ENCODE measurements around the gene POLA2.
"Not testable (repeated sequence)": the region's sequence is repeated elsewhere in the genome, so short reads cannot be mapped to it uniquely, and the experiment has no call there.

Gene POLA2, protein sequence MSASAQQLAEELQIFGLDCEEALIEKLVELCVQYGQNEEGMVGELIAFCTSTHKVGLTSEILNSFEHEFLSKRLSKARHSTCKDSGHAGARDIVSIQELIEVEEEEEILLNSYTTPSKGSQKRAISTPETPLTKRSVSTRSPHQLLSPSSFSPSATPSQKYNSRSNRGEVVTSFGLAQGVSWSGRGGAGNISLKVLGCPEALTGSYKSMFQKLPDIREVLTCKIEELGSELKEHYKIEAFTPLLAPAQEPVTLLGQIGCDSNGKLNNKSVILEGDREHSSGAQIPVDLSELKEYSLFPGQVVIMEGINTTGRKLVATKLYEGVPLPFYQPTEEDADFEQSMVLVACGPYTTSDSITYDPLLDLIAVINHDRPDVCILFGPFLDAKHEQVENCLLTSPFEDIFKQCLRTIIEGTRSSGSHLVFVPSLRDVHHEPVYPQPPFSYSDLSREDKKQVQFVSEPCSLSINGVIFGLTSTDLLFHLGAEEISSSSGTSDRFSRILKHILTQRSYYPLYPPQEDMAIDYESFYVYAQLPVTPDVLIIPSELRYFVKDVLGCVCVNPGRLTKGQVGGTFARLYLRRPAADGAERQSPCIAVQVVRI

DNA sequence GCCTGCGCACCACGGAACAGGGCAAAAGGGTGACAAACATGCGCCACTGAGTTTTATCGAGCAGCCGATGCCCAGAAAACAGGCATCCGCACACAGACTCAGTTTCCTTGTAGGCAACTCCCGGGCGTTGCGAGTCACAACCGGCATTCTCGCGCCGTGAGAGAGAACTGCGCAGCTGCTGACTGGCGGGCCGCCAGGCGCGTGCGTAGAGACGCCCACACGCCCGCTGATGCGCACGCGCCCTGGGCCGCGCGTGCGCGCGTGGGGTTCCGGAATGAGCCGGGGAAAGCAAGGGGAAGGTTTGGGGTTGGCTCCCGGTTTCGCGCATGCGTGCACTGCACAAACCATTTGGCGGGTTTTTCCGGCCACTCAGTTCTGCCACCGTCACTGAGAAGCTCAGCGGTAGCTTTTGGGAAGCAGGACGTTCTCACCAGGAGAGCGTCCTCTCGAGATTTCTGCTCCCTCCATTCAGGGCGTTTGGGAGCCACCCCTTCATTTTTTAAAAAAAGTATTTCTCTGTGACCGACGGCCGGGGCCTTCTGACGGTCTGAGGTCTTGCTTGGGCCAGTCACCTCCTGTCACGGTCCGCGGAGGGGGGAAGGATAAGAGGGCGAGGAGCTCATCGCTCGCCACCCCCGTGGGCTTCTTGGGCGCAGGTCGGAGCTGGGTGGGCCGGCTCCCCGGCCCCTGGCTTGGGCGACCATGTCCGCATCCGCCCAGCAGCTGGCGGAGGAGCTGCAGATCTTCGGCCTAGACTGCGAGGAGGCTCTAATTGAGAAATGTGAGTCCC lies at the start of gene POLA2:
TSS of gene POLA2 (plus strand) at position 372 of the 790 bp plus-strand sequence. CDS start at position 703, 331 bp downstream.
- peak; percentile 99 for DNase-seq

DNA sequence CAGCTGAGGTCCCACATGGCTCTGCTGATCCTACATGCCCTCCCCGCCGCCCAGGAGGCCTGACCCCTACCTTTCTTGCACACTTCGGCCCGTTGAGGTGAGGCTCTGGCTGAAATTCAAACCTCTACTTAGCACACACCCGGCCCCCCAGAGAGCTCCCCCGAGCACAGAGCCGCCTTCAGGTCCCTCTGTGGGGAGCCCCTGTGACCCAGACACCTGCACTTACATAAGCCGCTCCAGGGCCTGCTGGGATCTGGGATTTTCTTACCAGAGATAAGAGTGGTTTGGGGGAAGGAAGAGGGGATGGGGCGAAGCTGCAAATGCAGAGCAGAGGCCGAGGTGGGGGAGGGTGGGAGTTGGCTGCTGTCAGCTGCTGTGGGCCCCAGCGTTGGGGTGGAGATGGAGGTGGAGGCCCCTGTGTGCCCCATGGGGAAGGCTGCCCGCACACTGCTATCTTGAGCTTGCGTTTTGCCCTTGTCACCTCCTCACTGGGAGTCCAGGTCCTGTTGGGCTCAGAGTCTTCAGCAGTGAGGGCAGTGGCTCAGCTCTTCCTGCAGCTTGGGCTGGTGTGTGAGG lies 49.4 kb upstream of the POLA2 start:
- DNase-seq = peak; percentile 48

DNA sequence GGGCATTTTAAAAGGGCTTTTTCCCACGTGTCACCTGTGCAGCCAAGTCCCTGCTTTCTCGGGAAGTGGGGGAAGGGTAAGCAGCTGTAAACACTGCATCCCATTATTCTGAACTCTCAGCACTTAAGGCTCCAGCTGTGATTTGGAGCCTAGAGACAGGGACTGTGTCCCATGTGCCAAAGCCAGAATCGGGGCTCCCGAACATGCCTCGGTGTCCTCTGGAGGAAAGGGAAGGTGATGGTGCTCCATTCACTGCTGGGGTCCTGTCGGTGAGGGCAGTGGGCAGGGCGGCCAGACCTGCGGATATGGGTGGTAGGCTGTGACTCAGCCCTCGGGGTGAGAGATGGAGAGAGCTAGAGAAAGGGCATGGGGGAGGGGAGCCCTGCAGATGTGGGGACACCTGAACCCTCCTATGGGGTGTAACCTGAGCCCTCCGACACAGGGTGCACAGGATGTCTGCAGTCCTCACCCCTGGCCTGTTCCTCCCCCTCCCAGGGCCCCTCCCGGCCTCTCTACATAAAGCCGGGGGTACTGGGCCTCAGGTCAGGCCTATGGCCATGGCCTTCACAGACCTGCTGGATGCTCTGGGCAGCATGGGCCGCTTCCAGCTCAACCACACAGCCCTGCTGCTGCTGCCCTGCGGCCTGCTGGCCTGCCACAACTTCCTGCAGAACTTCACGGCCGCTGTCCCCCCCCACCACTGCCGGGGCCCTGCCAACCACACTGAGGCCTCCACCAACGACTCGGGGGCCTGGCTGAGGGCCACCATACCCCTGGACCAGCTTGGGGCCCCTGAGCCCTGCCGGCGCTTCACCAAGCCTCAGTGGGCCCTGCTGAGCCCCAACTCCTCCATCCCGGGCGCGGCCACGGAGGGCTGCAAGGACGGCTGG lies 48.2 kb upstream of the POLA2 start:
- peak; percentile 63 for DNase-seq

DNA sequence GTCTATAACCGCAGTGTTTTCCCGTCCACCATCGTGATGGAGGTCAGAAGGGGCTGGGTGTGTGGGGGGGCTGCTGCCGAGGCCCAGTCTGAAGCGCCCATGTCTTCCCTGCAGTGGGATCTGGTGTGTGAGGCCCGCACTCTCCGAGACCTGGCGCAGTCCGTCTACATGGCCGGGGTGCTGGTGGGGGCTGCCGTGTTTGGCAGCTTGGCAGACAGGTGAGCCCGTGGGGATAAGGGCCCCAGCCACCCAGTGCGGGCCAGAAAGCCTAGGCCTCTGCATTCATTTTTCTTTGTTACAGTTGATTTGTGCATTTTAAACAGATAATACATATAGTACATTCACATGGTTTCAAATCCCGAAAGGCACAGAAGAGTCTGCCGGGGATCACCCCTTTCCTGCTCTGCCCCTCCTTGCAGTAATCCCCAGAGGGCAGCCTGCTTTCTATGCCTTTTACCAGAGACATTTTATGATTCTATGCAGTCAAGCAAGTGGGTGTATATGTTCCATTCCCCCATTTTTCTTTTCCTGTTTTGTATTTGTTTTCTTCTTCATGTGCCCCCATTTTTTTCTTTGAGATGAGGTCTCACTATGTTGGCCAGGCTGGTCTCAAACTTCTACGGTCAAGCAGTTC lies 47.4 kb upstream of the POLA2 start:
- DNase-seq = no peak

DNA sequence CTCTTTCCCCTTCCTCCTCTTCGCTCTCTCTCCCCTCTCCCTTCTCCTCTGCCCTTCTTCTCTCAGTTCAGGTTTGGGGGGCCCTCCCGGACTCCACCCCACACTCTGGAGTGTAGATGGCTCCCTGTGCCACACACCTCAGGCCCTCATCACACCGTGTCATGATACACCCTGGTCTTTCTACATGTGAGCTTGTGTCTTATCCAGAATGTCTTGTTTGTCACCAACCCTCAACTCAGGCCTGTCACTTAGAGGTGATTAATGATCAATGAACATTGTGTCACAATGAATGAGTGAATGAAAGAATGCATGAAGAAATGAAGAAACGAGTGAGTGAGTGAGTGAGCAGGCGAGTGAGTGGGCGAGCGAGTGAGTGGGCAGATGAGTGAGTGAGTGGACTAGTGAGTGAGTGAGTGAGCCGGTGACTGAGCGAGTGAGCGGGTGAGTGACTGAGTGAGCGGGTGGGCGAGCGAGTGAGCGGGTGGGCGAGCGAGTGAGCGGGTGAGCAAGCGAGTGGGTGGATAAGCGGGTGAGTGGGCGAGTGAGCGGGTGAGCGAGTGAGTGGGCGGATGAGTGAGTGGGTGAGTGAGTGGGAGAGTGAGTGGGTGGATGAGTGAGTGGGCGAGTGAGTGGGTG lies 46.2 kb upstream of the POLA2 start:
- peak; percentile 69 for DNase-seq

DNA sequence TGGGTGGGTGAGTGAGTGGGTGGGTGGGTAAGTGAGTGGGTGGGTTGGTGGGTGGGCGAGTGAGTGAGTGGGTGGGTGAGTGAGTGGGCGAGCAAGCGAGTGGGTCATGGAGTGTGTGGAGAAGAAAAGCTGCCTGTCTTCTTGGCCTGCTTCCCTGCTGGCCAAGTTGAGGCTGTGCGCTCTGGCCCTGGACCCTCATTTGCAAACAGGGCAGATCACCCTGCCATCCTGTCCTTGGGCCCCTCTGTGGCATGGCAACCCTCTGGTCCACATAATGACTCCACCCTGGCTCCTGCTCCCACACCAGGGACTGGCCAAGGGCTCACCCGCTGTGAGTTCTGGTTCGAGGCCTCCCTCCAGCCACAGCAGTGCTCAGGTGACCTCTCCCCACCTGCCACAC lies 44.9 kb upstream of the POLA2 start:
- DNase-seq = no peak

DNA sequence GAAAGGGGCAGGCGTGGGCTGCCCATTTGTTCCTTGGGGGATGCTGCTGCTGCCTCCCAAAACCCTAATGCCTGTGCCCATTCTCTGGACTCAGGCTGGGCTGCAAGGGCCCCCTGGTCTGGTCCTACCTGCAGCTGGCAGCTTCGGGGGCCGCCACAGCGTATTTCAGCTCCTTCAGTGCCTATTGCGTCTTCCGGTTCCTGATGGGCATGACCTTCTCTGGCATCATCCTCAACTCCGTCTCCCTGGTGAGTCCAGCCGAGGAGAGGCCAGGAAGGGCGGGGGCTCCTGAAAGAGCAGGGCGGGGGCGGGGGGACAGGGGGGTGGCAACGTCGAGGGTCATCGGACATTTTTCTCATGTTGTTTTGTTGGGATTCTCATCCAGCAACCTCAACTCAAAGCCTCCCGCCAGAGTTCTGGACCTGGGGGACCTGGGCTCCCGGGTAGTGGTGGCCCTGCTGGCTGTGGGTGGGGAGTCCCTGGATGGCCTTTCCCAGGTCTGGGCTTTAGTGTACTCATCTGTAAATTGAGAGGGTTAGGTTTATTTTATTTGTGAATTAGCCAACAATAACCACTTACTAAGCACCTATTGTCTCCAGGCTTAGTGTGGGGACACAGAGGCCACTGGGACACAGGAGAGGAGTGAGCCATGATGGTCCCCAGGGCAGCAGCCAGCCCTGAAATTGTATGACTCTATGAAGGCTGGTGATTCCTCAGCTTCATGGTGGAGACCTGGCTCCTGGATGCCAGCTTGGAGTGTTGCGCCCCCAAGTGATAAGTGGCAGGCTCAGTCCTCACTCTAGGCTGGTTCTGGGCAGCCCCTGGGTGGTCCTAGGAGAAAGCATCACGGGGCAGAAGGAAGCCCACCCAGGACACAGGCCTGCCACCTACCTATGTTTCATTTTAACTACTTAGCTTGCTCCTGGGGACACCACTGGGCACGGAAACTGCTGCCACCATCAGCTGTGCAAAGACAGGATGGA lies 44.0 kb upstream of the POLA2 start:
- DNase-seq = peak; percentile 46

DNA sequence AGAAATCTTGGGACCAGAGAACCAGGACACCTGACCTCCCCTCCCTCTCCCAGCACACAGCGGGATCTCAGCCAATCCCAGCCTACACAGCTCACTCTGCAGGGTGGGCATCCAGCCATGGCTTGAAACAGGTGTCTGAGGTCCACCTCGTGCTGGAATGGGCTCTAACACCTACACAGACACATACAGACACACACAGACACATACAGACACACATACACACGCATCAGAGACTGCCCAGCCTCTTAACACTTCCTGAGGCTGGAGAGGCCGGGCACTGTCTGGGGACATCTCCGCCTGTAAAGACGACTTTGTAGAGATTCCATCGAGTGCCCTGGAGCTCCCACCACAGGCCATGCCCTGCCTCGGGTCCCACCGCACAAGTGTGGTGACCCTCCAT lies 43.3 kb upstream of the POLA2 start:
- DNase-seq = peak; percentile 44

DNA sequence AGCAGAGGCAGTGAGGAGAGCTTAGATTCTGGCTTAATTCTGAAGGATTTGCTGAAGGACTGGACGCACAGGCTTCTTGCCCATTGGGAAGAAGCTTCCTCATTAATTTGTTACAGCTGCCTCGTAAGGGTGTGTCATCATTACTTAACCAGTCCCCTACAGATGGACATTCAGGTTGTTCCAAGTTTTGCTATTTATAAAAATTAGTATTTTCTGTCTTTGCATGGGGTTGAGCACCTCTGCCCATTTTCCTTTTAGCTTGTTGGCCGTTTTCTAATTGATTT lies 41.9 kb upstream of the POLA2 start:
- no peak for DNase-seq

DNA sequence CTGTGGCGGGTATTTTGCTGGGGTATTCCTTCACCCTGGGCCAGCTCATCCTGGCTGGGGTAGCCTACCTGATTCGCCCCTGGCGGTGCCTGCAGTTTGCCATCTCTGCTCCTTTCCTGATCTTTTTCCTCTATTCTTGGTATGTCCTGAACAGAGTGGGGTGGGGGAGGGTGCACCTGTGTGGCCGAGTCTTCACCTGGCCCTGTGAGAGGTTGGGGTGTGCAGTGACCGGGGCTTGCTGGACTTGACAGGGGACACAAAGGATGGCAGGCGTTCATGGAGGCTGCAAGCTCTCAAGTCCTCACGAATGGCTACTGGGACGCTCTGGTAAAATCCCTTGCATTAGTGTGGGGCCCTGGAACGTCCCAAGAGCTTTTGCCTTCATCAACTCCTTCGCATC lies 40.7 kb upstream of the POLA2 start:
- no peak for DNase-seq

DNA sequence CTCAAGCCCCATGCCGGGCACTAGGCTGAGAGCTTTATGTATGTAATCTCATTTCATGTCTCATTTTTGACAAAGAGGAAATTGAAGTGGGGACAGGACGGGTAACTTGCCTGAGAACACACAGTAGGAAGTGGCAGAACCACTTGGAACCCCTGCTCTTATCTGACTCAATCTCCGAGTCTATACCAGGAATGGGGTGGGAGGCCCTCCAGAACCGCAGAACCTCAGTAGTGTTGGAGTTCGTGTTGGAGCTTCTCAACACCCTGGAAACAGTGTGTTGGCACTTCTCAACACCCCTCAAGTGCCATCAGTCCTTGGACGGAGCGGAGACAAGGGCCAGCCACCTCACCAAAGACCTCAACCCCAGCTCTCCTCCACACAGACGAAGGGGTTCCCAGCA lies 38.8 kb upstream of the POLA2 start:
- DNase-seq = no peak

DNA sequence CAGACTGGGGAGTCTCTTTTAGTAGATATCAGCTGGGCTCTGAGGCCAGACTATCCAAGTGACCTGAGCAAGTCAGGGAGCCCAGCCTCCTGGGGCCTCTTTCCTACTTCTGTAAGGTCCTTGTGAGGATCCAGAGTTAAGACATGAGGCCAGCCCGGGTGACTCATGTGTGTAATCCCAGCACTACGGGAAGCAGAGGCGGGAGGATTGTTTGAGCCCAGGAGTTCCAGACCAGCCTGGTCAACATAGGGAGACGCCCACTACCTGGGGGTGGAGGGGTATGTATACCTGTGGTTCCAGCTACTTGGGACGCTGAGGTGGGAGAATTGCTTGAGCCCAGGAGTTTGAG lies 36.9 kb upstream of the POLA2 start:
- DNase-seq = no peak

DNA sequence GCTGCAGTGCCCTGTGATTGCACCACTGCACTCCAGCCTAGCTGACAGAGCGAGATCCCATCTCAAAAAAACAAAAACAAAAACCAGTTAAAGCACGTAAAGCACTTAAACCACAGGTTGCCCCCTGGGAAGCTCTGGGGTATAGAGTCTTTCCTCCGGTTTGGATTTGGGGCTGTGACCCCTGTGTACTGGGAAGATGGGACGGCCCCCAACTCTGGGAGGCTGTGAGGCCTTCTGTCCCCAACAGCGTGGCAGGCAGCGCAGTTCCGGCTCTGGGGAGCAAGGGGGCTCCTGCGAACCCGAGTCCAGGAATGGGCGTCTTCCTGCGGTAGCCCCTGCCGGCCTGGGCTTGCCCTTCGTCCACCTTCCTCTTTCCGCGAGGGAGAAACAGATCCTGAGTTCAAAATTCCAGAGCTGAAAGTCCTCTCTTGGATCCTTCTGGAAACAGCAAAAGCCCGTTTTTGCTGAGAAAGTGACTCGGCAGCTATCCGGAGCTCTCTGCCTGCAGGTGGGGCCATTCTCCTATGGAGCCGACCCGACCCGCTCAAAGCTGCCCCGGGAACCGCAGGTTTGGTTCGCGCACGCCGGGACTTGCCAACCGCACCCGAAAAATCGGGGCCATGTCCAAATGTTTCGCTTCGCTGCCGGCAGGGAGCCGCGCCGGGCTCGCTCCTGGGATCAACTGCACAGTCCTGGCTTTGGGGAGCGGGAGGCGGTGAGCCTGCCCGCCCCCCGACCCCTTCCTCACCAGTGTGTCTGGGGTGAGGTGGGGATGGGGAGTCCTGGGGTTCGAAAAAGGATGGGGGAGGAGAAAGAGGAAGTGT lies 36.3 kb upstream of the POLA2 start:
- peak; percentile 73 for DNase-seq

DNA sequence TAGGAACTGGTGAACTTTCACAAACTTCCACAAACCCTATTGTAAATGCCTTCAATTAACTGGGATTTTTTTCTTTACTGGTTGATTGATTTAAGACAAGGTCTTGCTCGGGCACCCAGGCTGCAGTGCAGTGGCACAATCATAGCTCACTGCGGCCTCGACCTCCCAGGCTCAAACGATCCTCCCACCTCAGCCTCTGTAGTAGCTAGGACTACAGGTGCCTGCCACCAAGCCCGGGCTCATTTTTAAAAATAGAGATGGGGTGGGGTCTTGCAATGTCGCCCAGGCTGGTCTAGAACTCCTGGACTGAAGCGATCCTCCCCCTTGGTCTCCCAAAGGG lies 35.7 kb upstream of the POLA2 start:
- no peak for DNase-seq

DNA sequence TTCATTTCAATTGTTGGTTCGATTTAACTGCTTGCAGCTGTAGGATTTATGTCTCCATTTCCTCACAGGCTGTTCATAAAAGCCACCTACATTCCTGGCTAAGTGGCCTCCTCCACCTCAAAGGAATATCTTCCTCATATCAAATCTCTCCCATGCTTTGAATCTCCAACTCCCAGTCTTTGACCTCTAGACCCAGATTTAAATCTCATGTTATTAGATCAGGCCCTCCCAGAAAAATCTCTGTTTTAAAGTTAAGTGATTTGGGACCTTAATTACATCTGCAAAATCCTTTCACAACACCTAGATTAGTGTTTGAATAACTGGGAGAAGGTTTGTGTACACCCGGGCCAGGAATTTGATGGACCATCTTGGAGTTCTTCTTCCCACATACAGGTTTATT lies 33.9 kb upstream of the POLA2 start:
- DNase-seq = no peak

DNA sequence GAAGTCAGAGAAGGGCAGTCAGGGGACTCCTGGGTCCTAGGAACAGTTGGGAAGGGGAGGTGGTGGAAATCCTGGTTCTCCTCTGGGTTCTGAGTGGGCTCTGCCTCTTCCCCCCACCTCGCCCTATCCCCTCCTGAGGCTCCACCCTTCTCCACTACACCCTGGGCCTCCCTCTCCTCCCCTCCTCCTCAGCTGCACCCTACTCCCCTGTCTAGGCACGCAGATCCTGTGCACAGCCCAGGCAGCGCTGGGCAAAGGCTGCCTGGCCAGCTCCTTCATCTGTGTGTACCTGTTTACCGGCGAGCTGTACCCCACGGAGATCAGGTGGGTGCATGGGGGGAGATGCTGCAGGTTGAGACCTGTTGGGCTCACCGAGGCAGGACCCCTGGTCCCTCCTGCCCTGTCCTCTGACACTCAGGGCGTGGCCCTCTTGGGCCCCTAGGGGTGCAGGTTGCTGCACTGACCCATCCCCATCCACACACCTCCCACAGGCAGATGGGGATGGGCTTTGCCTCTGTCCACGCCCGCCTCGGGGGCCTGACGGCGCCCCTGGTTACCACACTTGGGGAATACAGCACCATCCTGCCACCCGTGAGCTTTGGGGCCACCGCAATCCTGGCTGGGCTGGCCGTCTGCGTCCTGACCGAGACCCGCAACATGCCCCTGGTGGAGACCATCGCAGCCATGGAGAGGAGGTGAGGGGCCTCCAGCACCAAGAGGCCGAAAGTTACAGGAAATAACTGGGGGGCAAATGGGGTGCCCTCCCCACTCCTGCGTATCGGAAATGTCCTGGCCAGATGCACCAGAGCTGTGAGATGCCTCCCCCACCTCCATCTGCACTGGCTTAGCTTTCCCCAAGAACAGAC lies 25.3 kb upstream of the POLA2 start:
- DNase-seq = no peak

DNA sequence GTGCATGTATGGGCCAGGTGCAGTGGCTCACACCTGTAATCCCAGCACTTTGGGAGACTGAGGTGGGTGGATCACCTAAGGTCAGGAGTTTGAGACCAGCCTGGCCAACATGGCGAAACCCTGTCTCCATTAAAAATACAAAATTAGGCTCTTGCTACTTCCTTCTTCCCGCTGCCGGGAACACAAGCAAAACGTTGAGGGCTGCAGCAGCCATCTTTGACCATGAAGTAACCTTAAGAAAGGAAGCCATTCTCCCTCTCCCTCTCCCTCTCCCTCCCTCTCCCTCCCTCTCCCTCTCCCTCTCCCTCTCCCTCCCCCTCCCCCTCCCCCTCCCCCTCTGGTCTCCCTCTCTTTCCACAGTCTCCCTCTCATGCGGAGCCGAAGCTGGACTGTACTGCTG lies 23.5 kb upstream of the POLA2 start:
- DNase-seq = not testable (repeated sequence)

DNA sequence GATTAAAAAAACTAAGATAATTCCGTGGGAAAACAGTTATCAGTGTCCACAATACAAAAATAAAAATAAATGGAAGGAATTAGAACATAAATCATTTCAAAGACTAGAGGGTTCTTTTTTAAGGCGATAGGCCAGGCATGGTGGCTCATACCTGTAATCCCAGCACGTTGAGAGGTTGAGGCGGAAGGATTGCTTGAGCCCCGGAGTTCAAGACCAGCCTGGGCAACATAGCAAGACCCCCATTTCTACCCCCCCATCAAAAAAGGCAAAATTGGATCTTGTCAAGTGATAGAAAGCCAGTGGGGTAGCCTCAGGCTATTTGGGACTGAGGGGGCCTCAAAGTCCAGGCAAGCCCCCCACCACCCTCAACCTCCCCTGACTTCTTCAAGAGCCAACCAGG lies 20.6 kb upstream of the POLA2 start:
- no peak for DNase-seq

DNA sequence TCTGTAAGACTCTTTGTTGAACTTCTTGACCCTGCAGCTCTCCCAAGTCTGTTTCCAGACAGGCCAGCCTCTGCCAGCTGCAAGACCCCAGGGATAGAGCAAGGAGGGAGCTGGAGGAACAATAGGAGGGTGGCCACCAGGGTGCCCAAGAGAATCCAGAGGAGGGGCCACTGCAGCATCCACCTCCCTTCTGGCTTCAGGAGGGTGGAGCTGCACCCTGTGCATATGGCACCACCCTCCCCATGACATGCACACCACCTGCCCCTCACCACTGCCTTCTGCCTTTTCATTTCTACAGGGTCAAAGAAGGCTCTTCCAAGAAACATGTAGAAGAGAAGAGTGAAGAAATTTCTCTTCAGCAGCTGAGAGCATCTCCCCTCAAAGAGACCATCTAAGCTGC lies 20.1 kb upstream of the POLA2 start:
- DNase-seq = no peak

All from activated CD8-positive, alpha-beta memory T cell treated with anti-CD3 and anti-CD28 coated beads, Interleukin-2, amount 50 U/mL, for 48 hours (primary cell).